Epithelial cell of proximal tubule (primary cell): ENCODE results near the gene SYT3. TPM values are rescaled to one million over a fixed set of nuclear protein-coding genes. Genes with fewer than 3 reads are reported as not detected.

Experiments used
- DNase-seq: peaks from one replicate; pipeline ENCODE4 v3.0.0-alpha.2; 2011; ENCODE audit warnings: low read depth
- H3K4me3 ChIP-seq: 2 replicates; pipeline ENCODE4 v1.5.1; 2011; ENCODE audit warnings: low read depth, mild to moderate bottlenecking, low read length
- total RNA-seq: library from RNA; depleted of rRNA; stranded (reverse); fragments of >200 nt; gene quantifications from 2 replicates; pipeline ENCODE4 v1.2.3, GENCODE V29; 2015
- TF ChIP-seq, protein P1 (sequence below): conservative IDR thresholded peaks from 2 replicates; pipeline ENCODE4 v1.5.1; 2012; ENCODE audit warnings: low read depth, mild to moderate bottlenecking, low read length

The SYT3 gene
- total RNA-seq, 1 donor from 2014 or later: not detected

DNA sequence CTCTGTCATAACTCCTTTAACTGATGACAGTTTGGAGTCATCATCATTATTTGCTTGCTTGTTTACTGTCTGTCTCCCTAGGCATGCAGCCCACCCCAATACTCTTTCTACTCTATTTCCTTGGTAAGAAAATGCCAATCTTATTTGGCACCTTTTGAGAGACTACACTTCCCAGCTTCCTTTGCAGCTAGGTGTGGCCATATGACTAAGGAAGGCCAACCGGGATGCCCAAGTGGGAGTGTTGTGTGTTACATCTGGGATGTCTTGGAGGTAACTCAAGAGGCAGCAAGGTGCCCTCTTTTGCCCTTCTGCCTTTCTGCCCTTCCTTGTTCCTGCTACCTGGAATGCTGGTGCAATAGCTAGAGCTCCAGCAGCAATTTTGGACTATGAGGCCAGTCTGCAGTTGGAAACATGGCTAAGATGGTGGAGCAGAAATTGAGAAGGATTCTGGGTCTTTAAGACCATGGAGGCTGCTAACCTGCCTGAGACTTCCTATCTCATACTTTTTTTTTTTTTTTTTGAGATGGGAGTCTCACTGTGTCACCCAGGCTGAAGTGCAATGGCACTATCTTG lies 37.0 kb upstream of the SYT3 start:
- no peak for DNase-seq
- no peak overlapping the region for H3K4me3 ChIP-seq
- TF ChIP-seq, protein P1, sequence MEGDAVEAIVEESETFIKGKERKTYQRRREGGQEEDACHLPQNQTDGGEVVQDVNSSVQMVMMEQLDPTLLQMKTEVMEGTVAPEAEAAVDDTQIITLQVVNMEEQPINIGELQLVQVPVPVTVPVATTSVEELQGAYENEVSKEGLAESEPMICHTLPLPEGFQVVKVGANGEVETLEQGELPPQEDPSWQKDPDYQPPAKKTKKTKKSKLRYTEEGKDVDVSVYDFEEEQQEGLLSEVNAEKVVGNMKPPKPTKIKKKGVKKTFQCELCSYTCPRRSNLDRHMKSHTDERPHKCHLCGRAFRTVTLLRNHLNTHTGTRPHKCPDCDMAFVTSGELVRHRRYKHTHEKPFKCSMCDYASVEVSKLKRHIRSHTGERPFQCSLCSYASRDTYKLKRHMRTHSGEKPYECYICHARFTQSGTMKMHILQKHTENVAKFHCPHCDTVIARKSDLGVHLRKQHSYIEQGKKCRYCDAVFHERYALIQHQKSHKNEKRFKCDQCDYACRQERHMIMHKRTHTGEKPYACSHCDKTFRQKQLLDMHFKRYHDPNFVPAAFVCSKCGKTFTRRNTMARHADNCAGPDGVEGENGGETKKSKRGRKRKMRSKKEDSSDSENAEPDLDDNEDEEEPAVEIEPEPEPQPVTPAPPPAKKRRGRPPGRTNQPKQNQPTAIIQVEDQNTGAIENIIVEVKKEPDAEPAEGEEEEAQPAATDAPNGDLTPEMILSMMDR: no peak

DNA sequence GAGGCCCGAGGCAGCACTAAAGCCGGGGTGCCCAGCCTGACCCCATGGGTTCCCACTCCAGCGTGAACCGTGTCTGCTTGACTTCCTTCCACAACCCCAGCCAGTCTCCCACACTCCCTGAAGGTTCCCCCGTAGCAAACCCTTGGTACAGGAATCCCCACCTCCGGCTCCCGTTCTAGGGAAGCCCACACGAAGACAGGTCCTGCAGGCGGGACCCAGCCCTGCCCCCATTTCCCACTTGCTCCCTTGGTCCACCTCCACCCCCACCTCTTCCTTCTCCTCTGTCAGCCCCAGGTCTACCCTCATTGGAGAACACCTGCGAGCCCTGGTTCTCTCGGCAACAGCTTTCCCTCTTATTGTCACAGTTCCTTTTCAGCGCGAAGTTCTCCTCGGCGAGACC lies 33.4 kb upstream of the SYT3 start:
- H3K4me3 ChIP-seq: no peak overlapping the region
- TF ChIP-seq, protein P1: no peak
- no peak for DNase-seq

DNA sequence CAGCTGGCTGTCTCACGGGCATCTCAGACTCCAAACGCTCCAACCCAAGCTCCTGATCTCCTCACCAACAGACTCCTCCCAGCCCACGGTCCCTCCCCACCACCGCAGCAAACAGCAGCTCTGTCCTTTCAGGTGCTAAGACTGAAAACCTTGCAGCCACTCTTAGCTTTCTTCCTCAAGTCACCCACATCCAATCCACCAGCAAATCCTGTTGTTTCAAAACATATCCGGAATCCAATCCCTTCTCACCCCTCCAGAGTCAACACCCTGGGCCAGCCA lies 30.4 kb upstream of the SYT3 start:
- TF ChIP-seq, protein P1: no peak
- H3K4me3 ChIP-seq: no peak overlapping the region
- no peak for DNase-seq

DNA sequence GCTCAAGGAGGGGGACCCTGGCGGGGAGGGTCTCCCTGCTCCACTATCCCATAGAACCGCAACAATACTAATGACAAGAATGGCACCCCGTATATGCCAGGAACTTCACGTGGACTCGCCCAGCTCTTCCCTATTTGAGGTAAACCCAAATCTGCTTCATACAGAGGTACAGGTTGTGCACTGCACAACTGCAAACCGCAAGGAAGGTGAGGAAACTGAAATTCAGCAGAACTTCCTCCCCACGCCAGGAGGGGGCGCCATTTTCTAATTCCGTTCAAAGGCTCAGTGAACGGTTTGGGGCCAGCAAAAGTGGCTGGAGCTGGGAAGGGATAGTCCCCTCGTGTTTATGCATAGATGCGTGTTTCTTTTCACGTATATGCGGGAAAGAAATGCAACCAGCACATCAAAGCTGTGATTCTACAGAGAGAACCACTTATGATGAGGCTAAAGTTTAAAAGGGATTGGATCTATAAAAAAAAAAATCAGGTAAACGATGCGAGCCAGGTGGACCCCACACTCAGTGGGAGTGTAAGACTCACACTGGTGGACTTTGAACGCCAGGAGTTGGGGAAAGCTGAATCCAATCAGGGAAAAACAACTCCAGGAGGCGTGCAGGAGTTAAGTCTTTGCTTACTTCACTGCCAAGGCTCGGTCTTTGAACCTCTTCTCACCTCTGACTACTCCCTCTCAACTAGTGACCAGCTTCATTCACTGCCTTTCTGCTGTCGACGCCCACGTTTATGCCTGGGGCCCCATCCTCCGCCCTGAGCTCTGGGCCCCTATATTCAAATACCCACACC lies 29.8 kb upstream of the SYT3 start:
- TF ChIP-seq, protein P1: peak; percentile 86
- no peak for DNase-seq
- no peak overlapping the region for H3K4me3 ChIP-seq

DNA sequence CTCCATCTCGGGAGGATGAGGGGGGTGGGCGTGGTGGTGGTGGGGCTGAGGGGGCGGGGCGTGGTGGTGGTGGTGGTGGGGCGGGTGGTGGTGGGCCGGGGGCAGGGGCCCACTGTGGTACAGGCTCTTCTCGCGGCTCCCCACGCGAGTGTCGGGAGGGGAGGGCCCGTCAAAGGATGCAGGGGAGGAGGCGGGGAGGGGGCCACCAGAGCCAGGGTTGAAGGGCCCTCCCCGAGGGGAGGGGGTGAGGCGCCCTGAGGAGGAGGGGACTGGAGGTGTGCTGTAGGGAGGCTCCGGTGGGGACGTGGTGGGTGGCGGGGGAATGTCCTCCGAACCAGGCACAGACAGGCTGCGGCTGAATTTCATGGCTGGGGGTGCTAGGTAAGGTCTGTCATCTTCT lies 29.2 kb upstream of the SYT3 start:
- TF ChIP-seq, protein P1: no peak
- H3K4me3 ChIP-seq: no peak overlapping the region
- DNase-seq: no peak

DNA sequence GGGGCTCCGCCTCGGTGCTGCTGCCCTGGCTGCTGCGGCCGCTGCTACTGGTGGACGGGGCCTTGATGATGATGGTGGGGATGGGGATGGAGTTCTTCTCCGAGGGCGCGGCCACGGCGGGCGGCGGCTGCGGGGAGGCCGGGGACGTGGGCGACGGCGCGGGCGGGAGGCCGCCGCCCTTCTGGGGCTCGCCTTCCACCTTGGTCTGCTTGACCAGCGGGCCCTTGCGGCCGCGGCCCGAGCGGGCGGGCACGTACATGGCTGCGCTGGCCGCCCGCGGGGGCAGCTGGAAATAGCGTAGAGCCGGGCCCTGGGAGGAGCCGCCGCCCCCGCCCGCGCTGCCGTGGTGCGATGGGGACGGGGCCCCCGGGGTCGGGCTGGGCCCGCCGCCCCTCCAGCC lies 28.7 kb upstream of the SYT3 start:
- H3K4me3 ChIP-seq: no peak overlapping the region
- TF ChIP-seq, protein P1: no peak

DNA sequence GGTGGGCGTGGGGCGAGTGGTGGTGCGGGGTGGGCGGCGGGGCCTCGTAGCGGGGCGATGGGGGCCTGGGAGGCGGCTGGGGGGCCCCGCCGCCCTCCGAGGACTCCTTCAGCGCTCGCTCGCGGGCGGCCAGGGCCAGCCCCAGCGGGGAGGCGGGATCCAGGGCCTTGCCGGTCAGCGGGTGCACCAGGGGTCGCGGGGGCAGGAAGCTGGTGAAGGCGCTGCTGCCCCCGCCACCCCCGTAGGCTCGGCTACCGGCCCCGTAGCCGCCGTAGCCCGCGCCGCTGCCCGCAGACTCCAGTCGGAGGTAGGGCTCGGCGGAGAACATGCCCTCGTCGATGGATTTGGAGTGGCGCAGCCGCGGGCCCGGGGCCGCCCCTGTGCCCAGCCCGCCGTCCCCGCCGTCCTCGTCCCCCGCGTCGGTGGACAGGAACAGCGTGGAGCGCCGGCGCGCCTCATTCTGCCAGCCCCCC lies 28.1 kb upstream of the SYT3 start:
- no peak overlapping the region for H3K4me3 ChIP-seq
- no peak for DNase-seq
- TF ChIP-seq, protein P1: no peak

More for the DNA sequence above, 28.7 kb upstream of the SYT3 start:
- DNase-seq: no peak
